ENCODE data around the gene PDGFRA. TPM values are rescaled to one million over a fixed set of nuclear protein-coding genes. Genes with fewer than 3 reads are reported as not detected.

Gene PDGFRA
- total and polyA plus RNA-seq, 4 donors, result 6.5 to 37.0 (median 7.6) TPM

DNA sequence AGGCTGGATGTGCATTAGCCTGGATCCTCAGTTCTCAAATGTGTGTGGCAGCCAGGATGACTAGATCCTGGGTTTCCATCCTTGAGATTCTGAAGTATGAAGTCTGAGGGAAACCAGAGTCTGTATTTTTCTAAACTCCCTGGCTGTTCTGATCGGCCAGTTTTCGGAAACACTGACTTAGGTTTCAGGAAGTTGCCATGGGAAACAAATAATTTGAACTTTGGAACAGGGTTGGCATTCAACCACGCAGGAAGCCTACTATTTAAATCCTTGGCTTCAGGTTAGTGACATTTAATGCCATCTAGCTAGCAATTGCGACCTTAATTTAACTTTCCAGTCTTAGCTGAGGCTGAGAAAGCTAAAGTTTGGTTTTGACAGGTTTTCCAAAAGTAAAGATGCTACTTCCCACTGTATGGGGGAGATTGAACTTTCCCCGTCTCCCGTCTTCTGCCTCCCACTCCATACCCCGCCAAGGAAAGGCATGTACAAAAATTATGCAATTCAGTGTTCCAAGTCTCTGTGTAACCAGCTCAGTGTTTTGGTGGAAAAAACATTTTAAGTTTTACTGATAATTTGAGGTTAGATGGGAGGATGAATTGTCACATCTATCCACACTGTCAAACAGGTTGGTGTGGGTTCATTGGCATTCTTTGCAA is 67.6 kb downstream of the PDGFRA start:
- Histone ChIP-seq H3K9ac (ENCODE audit: low read depth in 1 of 2, low read length in 2 of 2) (no peak overlapping the region), H3K9me3 (ENCODE audit: control insufficient read depth in 4 of 4, low read length in 3 of 4) (peaks cover 0 to 12% (median 1%) of the 10 kb centered on the region in 4 donors)

More for the DNA sequence above, 67.6 kb downstream of the PDGFRA start:
- TF ChIP-seq, protein P1, sequence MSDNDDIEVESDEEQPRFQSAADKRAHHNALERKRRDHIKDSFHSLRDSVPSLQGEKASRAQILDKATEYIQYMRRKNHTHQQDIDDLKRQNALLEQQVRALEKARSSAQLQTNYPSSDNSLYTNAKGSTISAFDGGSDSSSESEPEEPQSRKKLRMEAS (IDR thresholded peaks at IDR 0.05), result peak; percentile 83
- TF ChIP-seq RAD21 (IDR thresholded peaks at IDR 0.05) (peak in 1 of 2 donors; percentile 18), SP1 (IDR thresholded peaks at IDR 0.05) (peak; percentile 91), GABPA (IDR thresholded peaks at IDR 0.05 in 1 of 2, conservative IDR thresholded peaks at IDR 0.05 in 1 of 2) (peak in 1 of 2 donors; percentile 58), TAF1 (conservative IDR thresholded peaks at IDR 0.05) (no peak), NR2F2 (IDR thresholded peaks at IDR 0.05) (no peak), EGR1 (IDR thresholded peaks at IDR 0.05; ENCODE audit: low read depth in 2 of 2) (peak; percentile 22 to 65), FOXA2 (IDR thresholded peaks at IDR 0.05) (no peak), JUND (IDR thresholded peaks at IDR 0.05) (peak in 1 of 2 donors; percentile 47), HNF4G (IDR thresholded peaks at IDR 0.05) (peak; percentile 84), HNF4A (conservative IDR thresholded peaks at IDR 0.05) (peak; percentile 95 to 96), RXRA (IDR thresholded peaks at IDR 0.05) (peak; percentile 55 to 80), YY1 (IDR thresholded peaks at IDR 0.05) (peak; percentile 26), FOXA1 (IDR thresholded peaks at IDR 0.05) (no peak)
- TF ChIP-seq, protein P2, sequence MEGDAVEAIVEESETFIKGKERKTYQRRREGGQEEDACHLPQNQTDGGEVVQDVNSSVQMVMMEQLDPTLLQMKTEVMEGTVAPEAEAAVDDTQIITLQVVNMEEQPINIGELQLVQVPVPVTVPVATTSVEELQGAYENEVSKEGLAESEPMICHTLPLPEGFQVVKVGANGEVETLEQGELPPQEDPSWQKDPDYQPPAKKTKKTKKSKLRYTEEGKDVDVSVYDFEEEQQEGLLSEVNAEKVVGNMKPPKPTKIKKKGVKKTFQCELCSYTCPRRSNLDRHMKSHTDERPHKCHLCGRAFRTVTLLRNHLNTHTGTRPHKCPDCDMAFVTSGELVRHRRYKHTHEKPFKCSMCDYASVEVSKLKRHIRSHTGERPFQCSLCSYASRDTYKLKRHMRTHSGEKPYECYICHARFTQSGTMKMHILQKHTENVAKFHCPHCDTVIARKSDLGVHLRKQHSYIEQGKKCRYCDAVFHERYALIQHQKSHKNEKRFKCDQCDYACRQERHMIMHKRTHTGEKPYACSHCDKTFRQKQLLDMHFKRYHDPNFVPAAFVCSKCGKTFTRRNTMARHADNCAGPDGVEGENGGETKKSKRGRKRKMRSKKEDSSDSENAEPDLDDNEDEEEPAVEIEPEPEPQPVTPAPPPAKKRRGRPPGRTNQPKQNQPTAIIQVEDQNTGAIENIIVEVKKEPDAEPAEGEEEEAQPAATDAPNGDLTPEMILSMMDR (IDR thresholded peaks at IDR 0.05; ENCODE audit: low read depth, low read length, missing input control), result no peak
- TF ChIP-seq, protein P3, sequence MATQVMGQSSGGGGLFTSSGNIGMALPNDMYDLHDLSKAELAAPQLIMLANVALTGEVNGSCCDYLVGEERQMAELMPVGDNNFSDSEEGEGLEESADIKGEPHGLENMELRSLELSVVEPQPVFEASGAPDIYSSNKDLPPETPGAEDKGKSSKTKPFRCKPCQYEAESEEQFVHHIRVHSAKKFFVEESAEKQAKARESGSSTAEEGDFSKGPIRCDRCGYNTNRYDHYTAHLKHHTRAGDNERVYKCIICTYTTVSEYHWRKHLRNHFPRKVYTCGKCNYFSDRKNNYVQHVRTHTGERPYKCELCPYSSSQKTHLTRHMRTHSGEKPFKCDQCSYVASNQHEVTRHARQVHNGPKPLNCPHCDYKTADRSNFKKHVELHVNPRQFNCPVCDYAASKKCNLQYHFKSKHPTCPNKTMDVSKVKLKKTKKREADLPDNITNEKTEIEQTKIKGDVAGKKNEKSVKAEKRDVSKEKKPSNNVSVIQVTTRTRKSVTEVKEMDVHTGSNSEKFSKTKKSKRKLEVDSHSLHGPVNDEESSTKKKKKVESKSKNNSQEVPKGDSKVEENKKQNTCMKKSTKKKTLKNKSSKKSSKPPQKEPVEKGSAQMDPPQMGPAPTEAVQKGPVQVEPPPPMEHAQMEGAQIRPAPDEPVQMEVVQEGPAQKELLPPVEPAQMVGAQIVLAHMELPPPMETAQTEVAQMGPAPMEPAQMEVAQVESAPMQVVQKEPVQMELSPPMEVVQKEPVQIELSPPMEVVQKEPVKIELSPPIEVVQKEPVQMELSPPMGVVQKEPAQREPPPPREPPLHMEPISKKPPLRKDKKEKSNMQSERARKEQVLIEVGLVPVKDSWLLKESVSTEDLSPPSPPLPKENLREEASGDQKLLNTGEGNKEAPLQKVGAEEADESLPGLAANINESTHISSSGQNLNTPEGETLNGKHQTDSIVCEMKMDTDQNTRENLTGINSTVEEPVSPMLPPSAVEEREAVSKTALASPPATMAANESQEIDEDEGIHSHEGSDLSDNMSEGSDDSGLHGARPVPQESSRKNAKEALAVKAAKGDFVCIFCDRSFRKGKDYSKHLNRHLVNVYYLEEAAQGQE (IDR thresholded peaks at IDR 0.05), result peak; percentile 45
- TF ChIP-seq, protein P4, sequence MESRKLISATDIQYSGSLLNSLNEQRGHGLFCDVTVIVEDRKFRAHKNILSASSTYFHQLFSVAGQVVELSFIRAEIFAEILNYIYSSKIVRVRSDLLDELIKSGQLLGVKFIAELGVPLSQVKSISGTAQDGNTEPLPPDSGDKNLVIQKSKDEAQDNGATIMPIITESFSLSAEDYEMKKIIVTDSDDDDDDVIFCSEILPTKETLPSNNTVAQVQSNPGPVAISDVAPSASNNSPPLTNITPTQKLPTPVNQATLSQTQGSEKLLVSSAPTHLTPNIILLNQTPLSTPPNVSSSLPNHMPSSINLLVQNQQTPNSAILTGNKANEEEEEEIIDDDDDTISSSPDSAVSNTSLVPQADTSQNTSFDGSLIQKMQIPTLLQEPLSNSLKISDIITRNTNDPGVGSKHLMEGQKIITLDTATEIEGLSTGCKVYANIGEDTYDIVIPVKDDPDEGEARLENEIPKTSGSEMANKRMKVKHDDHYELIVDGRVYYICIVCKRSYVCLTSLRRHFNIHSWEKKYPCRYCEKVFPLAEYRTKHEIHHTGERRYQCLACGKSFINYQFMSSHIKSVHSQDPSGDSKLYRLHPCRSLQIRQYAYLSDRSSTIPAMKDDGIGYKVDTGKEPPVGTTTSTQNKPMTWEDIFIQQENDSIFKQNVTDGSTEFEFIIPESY (IDR thresholded peaks at IDR 0.05), result peak; percentile 37
- TF ChIP-seq, protein P5, sequence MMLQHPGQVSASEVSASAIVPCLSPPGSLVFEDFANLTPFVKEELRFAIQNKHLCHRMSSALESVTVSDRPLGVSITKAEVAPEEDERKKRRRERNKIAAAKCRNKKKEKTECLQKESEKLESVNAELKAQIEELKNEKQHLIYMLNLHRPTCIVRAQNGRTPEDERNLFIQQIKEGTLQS (IDR thresholded peaks at IDR 0.05), result no peak
- DNase-seq (ENCODE audit: low spot score), result no peak
- H3K27me3 ChIP-seq (ENCODE audit: control insufficient read depth in 4 of 4, insufficient read depth in 4 of 4, low read length in 3 of 4), result no peaks in the 10 kb centered on the region
- H3K4me3 ChIP-seq (ENCODE audit: low read depth in 1 of 3, low read length in 3 of 3), result peak overlapping the region in 1 of 3 donors; percentile 0
- WGBS, result 24% methylated on average over 7 of the region's 7 CpGs
- H3K27ac ChIP-seq (ENCODE audit: low read depth in 1 of 2, low read length in 2 of 2), result no peak overlapping the region
- H3K36me3 ChIP-seq (ENCODE audit: control insufficient read depth in 4 of 4, insufficient read depth in 3 of 4, low read depth in 1 of 4, low read length in 3 of 4), result no peaks in the 10 kb centered on the region
- H3K4me1 ChIP-seq (ENCODE audit: control insufficient read depth in 4 of 4, insufficient read depth in 4 of 4, low read length in 3 of 4), result peaks cover 0 to 6% (median 3%) of the 10 kb centered on the region in 4 donors

Data from liver (tissue), 9 donors.